K562 (cell line): Measurements from ENCODE around the gene DELE1. TPM values are rescaled to one million over a fixed set of nuclear protein-coding genes. Genes with fewer than 3 reads are reported as not detected.

ENCODE experiments used
- CREB3L1 ChIP-seq: fragments of 450-650 bp; IDR thresholded peaks from 2 replicates; pipeline ENCODE4 v1.6.1; 2014; ENCODE audit warnings: low read depth, mild to moderate bottlenecking, moderate library complexity, borderline replicate concordance
- DLX4 ChIP-seq: fragments of 250-450 bp; sonication (Bioruptor Pico); IDR thresholded peaks from 2 replicates; pipeline ENCODE4 v1.6.1; 2021; ENCODE audit warnings: mild to moderate bottlenecking
- HNRNPL ChIP-seq: fragments of 200-400 bp; formaldehyde crosslinking; IDR thresholded peaks from 2 replicates; pipeline ENCODE4 v1.6.1; 2017; ENCODE audit warnings: low read depth, mild to moderate bottlenecking, low read length
- NCOA4 ChIP-seq: fragments of 450-650 bp; IDR thresholded peaks from 2 replicates; pipeline ENCODE4 v1.6.1; 2018; ENCODE audit warnings: mild to moderate bottlenecking; ENCODE audit not compliant: partially characterized antibody
- TBL1XR1 ChIP-seq, 2 experiments: IDR thresholded peaks; 2 replicates each; pipeline ENCODE4 v1.6.1; 2012; ENCODE audit warnings: improper control_type of control experiment in 2 of 2, low read length in 2 of 2, mild to moderate bottlenecking in 1 of 2
- THAP7 ChIP-seq: fragments of 250-450 bp; sonication (Bioruptor Pico); IDR thresholded peaks from 2 replicates; pipeline ENCODE4 v1.5.0; 2021
- ZNF311 ChIP-seq: fragments of 250-450 bp; sonication (Bioruptor Pico); IDR thresholded peaks from 2 replicates; pipeline ENCODE4 v1.4.0; 2020; ENCODE audit warnings: mild to moderate bottlenecking, moderate library complexity
- ZNF445 ChIP-seq: fragments of 250-450 bp; sonication (Bioruptor Pico); IDR thresholded peaks from 2 replicates; pipeline ENCODE4 v1.4.0; 2020; ENCODE audit warnings: low read depth, mild to moderate bottlenecking, moderate library complexity
- polyA plus RNA-seq, 8 experiments: library from polyadenylated mRNA; depleted of rRNA in 4 of 8; stranded (reverse) in 5 of 8; unstranded in 3 of 8; fragments of >200 nt; fragmentation: Nextera tagmentation in 2 of 8; fragmentation: Illumina TruSeq in 1 of 8; extraction: Ambion mirVana in 2 of 8; extraction: Trizol in 1 of 8; gene quantifications; 2 replicates each; pipeline versions ENCODE4 v1.2.1 to v1.2.3, GENCODE V29; 2011 to 2014; ENCODE audit warnings: inconsistent platforms in 1 of 8, missing spikeins in 1 of 8
- total RNA-seq, 7 experiments: library from RNA; depleted of rRNA in 6 of 7; stranded (reverse); fragments of >200 nt in 6 of 7; fragmentation: Illumina TruSeq in 2 of 7; extraction: Trizol in 2 of 7; gene quantifications; 2 replicates each; pipeline versions ENCODE4 v1.2.1 to v1.2.3, GENCODE V29; 2011 to 2021; ENCODE audit warnings: low replicate concordance in 1 of 7

Gene DELE1
- total and polyA plus RNA-seq, 9 of the 15 experiments (the other 6 are each of a cell fraction or from before 2014, with no cell fraction given): 16.6 to 74.4 (median 49.8) TPM

- TF ChIP-seq THAP7 (CRISPR knock-in tag): no peak
- TF ChIP-seq TBL1XR1 (IDR thresholded peaks at IDR 0.05; ENCODE audit: low read length in 2 of 2): 0 out of 4 replicates have a peak, but pooled peaks of 1 of the 2 experiments have one; percentile 32
- TF ChIP-seq DLX4: no peak
- TF ChIP-seq HNRNPL: no peak
- peak; percentile 32; the same call in 1 of the 2 replicates for TF ChIP-seq CREB3L1
- no peak for TF ChIP-seq NCOA4
- TF ChIP-seq ZNF311: no peak
- no peak for TF ChIP-seq ZNF445 (CRISPR knock-in tag)
Measured at GRCh38 chr5:141960449-141961323, 37.0 kb downstream of the DELE1 start (continued).
